Measurements from ENCODE around the gene CHST9.
A peak's percentile ranks its signal among the peaks of the same experiment; 100 is the strongest.
"Not testable (repeated sequence)": the region's sequence is repeated elsewhere in the genome, so short reads cannot be mapped to it uniquely, and the experiment has no call there.

Gene CHST9

GRCh38 chr18:27171993-27172392 lies 13.1 kb downstream of the CHST9 start:
- no peak for DNase-seq (ENCODE audit: low spot score)

GRCh38 chr18:27165412-27165811 lies 19.7 kb downstream of the CHST9 start:
- no peak for DNase-seq (ENCODE audit: low spot score)

GRCh38 chr18:27164905-27165304 lies 20.2 kb downstream of the CHST9 start:
- DNase-seq (ENCODE audit: low spot score) = no peak

GRCh38 chr18:27163197-27163716 lies 21.9 kb downstream of the CHST9 start:
- not testable (repeated sequence) for DNase-seq (ENCODE audit: low spot score)

- DNase-seq (ENCODE audit: low spot score) = not testable (repeated sequence)
These were observed 35.9 kb downstream of the CHST9 start for GRCh38 chr18:27149240-27149639.

GRCh38 chr18:27144672-27145071 lies 40.4 kb downstream of the CHST9 start:
- DNase-seq (ENCODE audit: low spot score) = no peak

- DNase-seq (ENCODE audit: low spot score) = peak; percentile 17
These were observed 41.4 kb downstream of the CHST9 start for GRCh38 chr18:27143580-27144287.

- DNase-seq (ENCODE audit: low spot score) = no peak
These were observed 42.2 kb downstream of the CHST9 start for GRCh38 chr18:27142891-27143290.

GRCh38 chr18:27141876-27142275 lies 43.2 kb downstream of the CHST9 start:
- DNase-seq (ENCODE audit: low spot score) = no peak

GRCh38 chr18:27138079-27138478 lies 47.0 kb downstream of the CHST9 start:
- DNase-seq (ENCODE audit: low spot score) = no peak

- peak; percentile 45 for DNase-seq (ENCODE audit: low spot score)
These were observed 48.9 kb downstream of the CHST9 start for GRCh38 chr18:27136208-27136535.

- DNase-seq (ENCODE audit: low spot score) = no peak
These were observed 49.5 kb downstream of the CHST9 start for GRCh38 chr18:27135504-27136207.

- no peak for DNase-seq (ENCODE audit: low spot score)
These were observed 55.0 kb downstream of the CHST9 start for GRCh38 chr18:27130065-27130630.

- no peak for DNase-seq (ENCODE audit: low spot score)
These were observed 60.9 kb downstream of the CHST9 start for GRCh38 chr18:27124196-27124595.

- DNase-seq (ENCODE audit: low spot score) = no peak
These were observed 64.0 kb downstream of the CHST9 start for GRCh38 chr18:27121108-27121507.

GRCh38 chr18:27120246-27120645 lies 64.9 kb downstream of the CHST9 start:
- DNase-seq (ENCODE audit: low spot score) = no peak

GRCh38 chr18:27118973-27119372 lies 66.1 kb downstream of the CHST9 start:
- DNase-seq (ENCODE audit: low spot score) = no peak

- DNase-seq (ENCODE audit: low spot score) = no peak
These were observed 70.3 kb downstream of the CHST9 start for GRCh38 chr18:27114842-27115241.

GRCh38 chr18:27113358-27113757 lies 71.8 kb downstream of the CHST9 start:
- no peak for DNase-seq (ENCODE audit: low spot score)

GRCh38 chr18:27110319-27110718 lies 74.8 kb downstream of the CHST9 start:
- DNase-seq (ENCODE audit: low spot score) = no peak

GRCh38 chr18:27109451-27109850 lies 75.7 kb downstream of the CHST9 start:
- no peak for DNase-seq (ENCODE audit: low spot score)

GRCh38 chr18:27108842-27109241 lies 76.3 kb downstream of the CHST9 start:
- no peak for DNase-seq (ENCODE audit: low spot score)

GRCh38 chr18:27104743-27105142 lies 80.4 kb downstream of the CHST9 start:
- no peak for DNase-seq (ENCODE audit: low spot score)

Data from HuH-7 (cell line).